ENCODE data around the gene HEXIM2. TPM values are rescaled to one million over a fixed set of nuclear protein-coding genes. Genes with fewer than 3 reads are reported as not detected.

HEXIM2 gene
- total and polyA plus RNA-seq, 2 of the 13 experiments (the other 11 are each of a cell fraction or from before 2014, with no cell fraction given), result 27.1 to 32.4 TPM

DNA sequence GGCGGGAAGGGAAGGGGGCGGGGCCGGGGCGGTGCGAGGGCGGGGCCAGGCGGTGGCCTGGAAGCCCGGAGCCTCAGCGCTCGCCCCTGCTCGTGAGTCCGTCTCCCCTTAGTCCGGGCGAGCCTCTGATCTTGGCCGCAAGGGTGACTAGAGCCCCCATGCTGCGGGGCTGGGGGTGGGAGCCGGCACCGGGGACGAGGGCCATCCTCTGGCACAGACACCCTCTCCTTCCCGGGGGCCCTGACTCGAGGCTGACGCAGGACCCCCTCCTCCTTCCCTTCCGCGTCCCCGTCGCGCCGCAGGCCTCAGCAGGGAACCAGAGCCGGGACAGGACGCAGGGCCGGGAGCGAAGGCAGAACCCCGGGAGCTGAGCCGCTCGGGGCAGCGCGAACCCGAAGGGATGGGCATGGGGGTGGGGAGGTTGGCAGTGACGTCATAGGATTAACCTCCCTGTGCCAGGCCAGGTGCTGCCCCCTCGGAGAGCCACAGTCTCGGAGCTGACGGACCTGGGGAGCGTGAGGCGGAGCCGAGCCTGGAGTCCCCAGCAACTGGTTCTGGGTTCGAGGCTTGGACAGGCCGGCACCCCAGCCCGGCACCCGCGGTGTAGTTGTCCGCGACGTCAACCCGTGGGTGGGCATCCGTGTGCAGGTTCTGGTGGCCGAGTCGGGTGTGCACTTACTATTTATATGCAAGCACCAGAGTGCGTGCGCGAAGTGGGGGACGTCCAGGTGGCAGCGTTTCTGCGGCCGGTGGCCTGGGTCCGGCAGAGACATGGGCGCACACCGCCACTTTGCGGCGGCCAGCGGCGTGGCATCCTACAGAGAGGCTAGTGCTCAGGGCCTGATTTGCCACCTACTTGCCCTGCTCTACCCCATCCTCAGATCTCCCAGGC is 28.9 kb upstream of the HEXIM2 start (continued):
- TF ChIP-seq HOXA7 (CRISPR knock-in tag; IDR thresholded peaks at IDR 0.05) (no peak), TOPORS (CRISPR knock-in tag; IDR thresholded peaks at IDR 0.05) (no peak; the same call in 1 of the 2 replicates), FOXP1 (IDR thresholded peaks at IDR 0.05) (no peak), FOXP1 (CRISPR knock-in tag; IDR thresholded peaks at IDR 0.05) (no peak), MBNL3 (CRISPR knock-in tag; conservative IDR thresholded peaks at IDR 0.05) (no peak), FOXJ3 (CRISPR knock-in tag; IDR thresholded peaks at IDR 0.05; ENCODE audit: borderline replicate concordance) (0 out of 2 replicates have a peak, but pooled peaks have one; percentile 43), ZBTB7B (CRISPR knock-in tag; IDR thresholded peaks at IDR 0.05) (peak; percentile 80), ZNF350 (CRISPR knock-in tag; IDR thresholded peaks at IDR 0.05; ENCODE audit: borderline replicate concordance, low read depth) (peak; percentile 79), ZEB1 (IDR thresholded peaks at IDR 0.05; ENCODE audit: insufficient replicate concordance, low read depth) (no peak), KDM6A (CRISPR knock-in tag; IDR thresholded peaks at IDR 0.05; ENCODE audit: low read depth) (no peak), NBN (conservative IDR thresholded peaks at IDR 0.05) (no peak), LCORL (IDR thresholded peaks at IDR 0.05) (no peak), LCORL (CRISPR knock-in tag; IDR thresholded peaks at IDR 0.05) (peak; percentile 64; the same call in 1 of the 2 replicates), ZFP37 (CRISPR knock-in tag; IDR thresholded peaks at IDR 0.05; ENCODE audit: borderline replicate concordance) (peak; percentile 5; the same call in 1 of the 2 replicates), TARDBP (CRISPR knock-in tag; IDR thresholded peaks at IDR 0.05) (peak; percentile 24; the same call in 1 of the 2 replicates), RBM22 (optimal IDR thresholded peaks at IDR 0.05; ENCODE audit: low read length) (no peak)
- TF ChIP-seq, protein P1, sequence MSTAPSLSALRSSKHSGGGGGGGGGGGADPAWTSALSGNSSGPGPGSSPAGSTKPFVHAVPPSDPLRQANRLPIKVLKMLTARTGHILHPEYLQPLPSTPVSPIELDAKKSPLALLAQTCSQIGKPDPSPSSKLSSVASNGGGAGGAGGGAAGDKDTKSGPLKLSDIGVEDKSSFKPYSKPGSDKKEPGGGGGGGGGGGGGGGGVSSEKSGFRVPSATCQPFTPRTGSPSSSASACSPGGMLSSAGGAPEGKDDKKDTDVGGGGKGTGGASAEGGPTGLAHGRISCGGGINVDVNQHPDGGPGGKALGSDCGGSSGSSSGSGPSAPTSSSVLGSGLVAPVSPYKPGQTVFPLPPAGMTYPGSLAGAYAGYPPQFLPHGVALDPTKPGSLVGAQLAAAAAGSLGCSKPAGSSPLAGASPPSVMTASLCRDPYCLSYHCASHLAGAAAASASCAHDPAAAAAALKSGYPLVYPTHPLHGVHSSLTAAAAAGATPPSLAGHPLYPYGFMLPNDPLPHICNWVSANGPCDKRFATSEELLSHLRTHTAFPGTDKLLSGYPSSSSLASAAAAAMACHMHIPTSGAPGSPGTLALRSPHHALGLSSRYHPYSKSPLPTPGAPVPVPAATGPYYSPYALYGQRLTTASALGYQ (CRISPR knock-in tag; IDR thresholded peaks at IDR 0.05), result no peak
- TF ChIP-seq, protein P2, sequence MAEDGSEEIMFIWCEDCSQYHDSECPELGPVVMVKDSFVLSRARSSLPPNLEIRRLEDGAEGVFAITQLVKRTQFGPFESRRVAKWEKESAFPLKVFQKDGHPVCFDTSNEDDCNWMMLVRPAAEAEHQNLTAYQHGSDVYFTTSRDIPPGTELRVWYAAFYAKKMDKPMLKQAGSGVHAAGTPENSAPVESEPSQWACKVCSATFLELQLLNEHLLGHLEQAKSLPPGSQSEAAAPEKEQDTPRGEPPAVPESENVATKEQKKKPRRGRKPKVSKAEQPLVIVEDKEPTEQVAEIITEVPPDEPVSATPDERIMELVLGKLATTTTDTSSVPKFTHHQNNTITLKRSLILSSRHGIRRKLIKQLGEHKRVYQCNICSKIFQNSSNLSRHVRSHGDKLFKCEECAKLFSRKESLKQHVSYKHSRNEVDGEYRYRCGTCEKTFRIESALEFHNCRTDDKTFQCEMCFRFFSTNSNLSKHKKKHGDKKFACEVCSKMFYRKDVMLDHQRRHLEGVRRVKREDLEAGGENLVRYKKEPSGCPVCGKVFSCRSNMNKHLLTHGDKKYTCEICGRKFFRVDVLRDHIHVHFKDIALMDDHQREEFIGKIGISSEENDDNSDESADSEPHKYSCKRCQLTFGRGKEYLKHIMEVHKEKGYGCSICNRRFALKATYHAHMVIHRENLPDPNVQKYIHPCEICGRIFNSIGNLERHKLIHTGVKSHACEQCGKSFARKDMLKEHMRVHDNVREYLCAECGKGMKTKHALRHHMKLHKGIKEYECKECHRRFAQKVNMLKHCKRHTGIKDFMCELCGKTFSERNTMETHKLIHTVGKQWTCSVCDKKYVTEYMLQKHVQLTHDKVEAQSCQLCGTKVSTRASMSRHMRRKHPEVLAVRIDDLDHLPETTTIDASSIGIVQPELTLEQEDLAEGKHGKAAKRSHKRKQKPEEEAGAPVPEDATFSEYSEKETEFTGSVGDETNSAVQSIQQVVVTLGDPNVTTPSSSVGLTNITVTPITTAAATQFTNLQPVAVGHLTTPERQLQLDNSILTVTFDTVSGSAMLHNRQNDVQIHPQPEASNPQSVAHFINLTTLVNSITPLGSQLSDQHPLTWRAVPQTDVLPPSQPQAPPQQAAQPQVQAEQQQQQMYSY (CRISPR knock-in tag; IDR thresholded peaks at IDR 0.05), result peak; percentile 80
- TF ChIP-seq, protein P3, sequence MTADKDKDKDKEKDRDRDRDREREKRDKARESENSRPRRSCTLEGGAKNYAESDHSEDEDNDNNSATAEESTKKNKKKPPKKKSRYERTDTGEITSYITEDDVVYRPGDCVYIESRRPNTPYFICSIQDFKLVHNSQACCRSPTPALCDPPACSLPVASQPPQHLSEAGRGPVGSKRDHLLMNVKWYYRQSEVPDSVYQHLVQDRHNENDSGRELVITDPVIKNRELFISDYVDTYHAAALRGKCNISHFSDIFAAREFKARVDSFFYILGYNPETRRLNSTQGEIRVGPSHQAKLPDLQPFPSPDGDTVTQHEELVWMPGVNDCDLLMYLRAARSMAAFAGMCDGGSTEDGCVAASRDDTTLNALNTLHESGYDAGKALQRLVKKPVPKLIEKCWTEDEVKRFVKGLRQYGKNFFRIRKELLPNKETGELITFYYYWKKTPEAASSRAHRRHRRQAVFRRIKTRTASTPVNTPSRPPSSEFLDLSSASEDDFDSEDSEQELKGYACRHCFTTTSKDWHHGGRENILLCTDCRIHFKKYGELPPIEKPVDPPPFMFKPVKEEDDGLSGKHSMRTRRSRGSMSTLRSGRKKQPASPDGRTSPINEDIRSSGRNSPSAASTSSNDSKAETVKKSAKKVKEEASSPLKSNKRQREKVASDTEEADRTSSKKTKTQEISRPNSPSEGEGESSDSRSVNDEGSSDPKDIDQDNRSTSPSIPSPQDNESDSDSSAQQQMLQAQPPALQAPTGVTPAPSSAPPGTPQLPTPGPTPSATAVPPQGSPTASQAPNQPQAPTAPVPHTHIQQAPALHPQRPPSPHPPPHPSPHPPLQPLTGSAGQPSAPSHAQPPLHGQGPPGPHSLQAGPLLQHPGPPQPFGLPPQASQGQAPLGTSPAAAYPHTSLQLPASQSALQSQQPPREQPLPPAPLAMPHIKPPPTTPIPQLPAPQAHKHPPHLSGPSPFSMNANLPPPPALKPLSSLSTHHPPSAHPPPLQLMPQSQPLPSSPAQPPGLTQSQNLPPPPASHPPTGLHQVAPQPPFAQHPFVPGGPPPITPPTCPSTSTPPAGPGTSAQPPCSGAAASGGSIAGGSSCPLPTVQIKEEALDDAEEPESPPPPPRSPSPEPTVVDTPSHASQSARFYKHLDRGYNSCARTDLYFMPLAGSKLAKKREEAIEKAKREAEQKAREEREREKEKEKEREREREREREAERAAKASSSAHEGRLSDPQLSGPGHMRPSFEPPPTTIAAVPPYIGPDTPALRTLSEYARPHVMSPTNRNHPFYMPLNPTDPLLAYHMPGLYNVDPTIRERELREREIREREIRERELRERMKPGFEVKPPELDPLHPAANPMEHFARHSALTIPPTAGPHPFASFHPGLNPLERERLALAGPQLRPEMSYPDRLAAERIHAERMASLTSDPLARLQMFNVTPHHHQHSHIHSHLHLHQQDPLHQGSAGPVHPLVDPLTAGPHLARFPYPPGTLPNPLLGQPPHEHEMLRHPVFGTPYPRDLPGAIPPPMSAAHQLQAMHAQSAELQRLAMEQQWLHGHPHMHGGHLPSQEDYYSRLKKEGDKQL (CRISPR knock-in tag; IDR thresholded peaks at IDR 0.05; ENCODE audit: low read depth), result no peak
